Stimulated activated CD8-positive, alpha-beta memory T cell treated with anti-CD3 and anti-CD28 coated beads, Interleukin-2, amount 100 ng/mL, for 48 hours (primary cell): ENCODE measurements around the gene ZNF500.

Source experiments
- DNase-seq, 2 donors: peaks; one replicate each; pipeline ENCODE4 v3.0.0-alpha.2; 2020; ENCODE audit warnings: low read depth in 2 of 2

Gene ZNF500

GRCh38 chr16:4704913-4705312, 62.0 kb downstream of the ZNF500 start:
- DNase-seq: no peak

DNA sequence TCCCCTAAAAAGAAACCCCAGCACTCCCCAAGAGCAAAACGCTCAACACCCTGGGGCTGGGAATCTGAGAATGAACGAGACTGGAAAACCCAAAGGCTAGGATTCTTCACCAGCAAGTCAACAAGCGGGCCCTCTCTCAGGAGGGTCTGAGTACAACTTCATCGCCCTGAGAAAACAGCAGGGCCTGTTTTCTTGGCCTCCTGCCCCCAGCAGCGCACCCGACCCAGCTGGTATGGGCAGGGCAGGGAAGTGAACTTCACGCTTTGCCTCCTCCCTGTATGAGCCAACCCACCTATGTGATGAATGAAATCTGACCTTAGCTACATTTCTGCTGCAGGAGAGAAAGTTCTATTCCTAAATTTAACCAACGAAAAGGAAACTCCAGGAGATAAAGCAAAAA, 62.5 kb downstream of the ZNF500 start:
- DNase-seq: no peak

GRCh38 chr16:4703906-4704305, 63.1 kb downstream of the ZNF500 start:
- DNase-seq: no peak

DNA sequence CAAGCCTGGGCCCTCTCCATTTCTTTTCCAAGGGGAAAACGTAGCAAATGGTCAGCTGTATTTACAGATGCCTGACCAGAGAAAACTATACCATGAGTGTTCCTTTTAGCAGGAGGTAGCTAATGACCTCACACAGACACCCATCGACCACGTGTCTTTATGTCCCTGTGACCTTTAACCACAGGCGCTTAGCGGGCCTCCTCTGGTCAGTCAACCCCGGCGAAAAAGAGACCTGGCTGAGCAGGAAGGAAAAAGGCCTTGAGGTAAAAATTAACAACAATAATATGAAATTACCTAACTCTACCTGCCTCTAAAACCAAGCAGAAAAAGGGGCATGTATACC, 64.5 kb downstream of the ZNF500 start:
- no peak for DNase-seq

DNA sequence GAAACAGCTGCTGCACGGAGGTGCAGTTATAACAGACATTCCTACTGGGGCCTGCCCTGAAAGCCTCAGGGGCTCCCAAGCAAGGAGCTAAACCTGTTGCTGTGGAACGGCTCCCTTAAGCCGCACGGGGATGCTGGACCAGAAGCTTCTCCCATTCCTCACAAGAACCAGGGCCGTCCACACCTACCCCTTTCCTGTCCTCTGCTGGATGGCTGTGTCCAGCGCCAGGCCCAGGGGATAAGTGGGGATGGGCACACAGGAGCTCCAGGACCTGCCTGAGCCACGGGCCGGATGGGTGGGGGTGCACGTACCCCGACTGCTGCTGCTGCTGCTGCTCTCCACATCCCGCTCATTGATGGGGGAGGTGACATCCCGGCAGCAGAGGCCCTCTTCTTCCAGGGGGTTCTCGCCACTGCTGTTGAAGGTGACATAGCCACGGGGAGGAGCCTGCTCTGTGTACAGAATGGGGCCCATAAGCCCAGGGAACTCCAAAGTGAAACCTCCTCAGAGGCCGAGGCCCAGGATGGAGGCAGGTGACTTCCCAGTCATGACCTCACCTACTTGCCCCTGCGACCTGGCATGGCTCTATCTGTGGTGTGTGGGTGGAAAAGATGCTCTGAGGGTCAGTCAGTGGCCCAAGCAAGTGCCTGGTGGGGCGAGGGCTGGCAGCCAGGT, 65.0 kb downstream of the ZNF500 start:
- no peak for DNase-seq

- no peak for DNase-seq
These were observed 65.8 kb downstream of the ZNF500 start for GRCh38 chr16:4700997-4701743.

- DNase-seq: no peak
These were observed 66.5 kb downstream of the ZNF500 start for GRCh38 chr16:4700380-4700996.

DNA sequence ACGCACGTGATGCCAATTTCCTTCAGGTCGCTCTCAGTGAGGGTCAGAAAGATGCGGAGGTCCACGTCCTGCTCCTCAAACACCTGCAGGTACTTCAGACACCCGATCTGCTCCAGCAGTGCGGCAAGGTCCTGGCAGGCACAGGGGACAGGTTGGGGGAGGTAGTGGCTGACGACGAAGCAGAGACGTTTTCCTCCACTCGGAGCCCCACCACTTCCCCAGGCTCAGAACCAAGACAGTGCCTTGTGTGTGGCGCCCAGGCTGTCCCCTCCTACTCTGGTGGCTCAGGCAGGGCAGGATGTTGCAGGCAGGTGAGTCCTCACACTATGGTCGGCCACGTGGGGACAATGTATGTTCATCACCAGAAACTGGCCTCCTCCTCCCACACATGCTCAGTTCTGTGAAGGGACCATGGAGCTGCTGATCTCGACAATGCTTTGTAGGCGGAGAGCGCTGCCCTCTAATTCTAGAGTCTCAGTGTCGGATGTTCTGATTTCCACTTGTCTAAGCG, 67.9 kb downstream of the ZNF500 start:
- DNase-seq: no peak

DNA sequence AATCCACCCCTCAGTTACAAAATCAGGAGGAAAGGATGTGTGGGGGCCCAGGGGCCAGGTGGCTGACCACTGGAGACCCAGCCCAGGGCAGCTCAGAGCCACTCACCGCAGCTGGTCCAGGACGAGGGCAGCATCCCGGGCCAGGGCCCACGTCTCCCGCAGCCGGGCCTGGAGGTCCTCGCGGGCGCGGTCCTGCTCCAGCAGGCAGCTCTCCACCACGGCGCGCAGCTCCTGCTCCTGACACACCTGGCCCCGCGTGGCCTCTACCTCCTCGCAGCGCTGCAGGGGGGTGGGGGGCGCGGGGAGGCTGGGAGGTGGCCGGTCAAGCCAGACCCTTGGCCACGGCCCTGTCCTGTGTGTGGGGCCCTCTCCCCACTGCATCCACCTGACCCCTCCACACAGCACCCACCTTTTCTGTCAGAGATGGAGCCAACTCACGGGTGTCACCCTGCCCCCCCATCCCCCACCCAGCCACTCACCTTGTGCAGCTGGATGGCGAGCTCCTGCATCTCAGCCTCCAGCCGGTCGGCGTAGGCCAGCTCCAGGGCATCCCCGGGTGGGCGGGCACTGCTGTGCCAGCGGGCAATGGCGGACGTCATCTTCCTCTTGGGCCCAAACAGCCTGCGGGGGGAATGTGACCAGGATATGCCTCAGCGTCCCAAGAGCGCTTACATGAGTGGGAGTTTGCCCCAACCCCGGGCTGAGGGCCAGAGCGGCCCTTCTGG, 68.5 kb downstream of the ZNF500 start:
- no peak for DNase-seq
